Smooth muscle cell (in vitro differentiated cells): Measurements from ENCODE around the gene HSFX2. TPM values are rescaled to one million over a fixed set of nuclear protein-coding genes. Genes with fewer than 3 reads are reported as not detected.

Experiments used
- DNase-seq: peaks from one replicate; lab custom pipeline; 2025; ENCODE audit not compliant: unreplicated experiment; lab: John Stamatoyannopoulos, UW
- H2AFZ ChIP-seq: fragments of 200-600 bp; sonication (generic); 2 replicates; pipeline ENCODE4 v1.6.0; 2016; ENCODE audit warnings: antibody characterized with exemption, low read depth, mild to moderate bottlenecking
- H3F3A ChIP-seq: fragments of 200-600 bp; sonication (generic); 2 replicates; pipeline ENCODE4 v1.6.0; 2017; ENCODE audit warnings: antibody characterized with exemption, low read depth
- H3K27ac ChIP-seq: fragments of 200-600 bp; sonication (generic); 2 replicates; pipeline ENCODE4 v1.5.1; 2016; ENCODE audit warnings: low read depth, mild to moderate bottlenecking
- H3K27me3 ChIP-seq: fragments of 200-600 bp; sonication (generic); 2 replicates; pipeline ENCODE4 v1.6.1; 2016; ENCODE audit warnings: low read depth, mild to moderate bottlenecking
- H3K36me3 ChIP-seq: fragments of 200-600 bp; sonication (generic); 2 replicates; pipeline ENCODE4 v1.5.1; 2016; ENCODE audit warnings: low read depth
- H3K4me1 ChIP-seq: fragments of 200-600 bp; sonication (generic); 2 replicates; pipeline ENCODE4 v1.5.1; 2016; ENCODE audit warnings: low read depth
- H3K4me2 ChIP-seq: fragments of 200-600 bp; sonication (generic); 2 replicates; pipeline ENCODE4 v1.6.0; 2016; ENCODE audit warnings: mild to moderate bottlenecking
- H3K4me3 ChIP-seq: fragments of 200-600 bp; sonication (generic); 2 replicates; pipeline ENCODE4 v1.5.1; 2016; ENCODE audit warnings: mild to moderate bottlenecking
- H3K79me2 ChIP-seq: fragments of 200-600 bp; sonication (generic); 2 replicates; pipeline ENCODE4 v1.6.0; 2016; ENCODE audit warnings: low read depth, mild to moderate bottlenecking
- H3K9ac ChIP-seq: fragments of 200-600 bp; sonication (generic); 2 replicates; pipeline ENCODE4 v1.6.0; 2016; ENCODE audit warnings: low read depth
- H3K9me3 ChIP-seq: fragments of 200-600 bp; sonication (generic); replicated peaks from 2 replicates; pipeline ENCODE4 v1.5.1; 2016; ENCODE audit warnings: low read depth
- H4K20me1 ChIP-seq: fragments of 200-600 bp; sonication (generic); 2 replicates; pipeline ENCODE4 v1.6.0; 2016; ENCODE audit warnings: low read depth
- CTCF ChIP-seq: fragments of 200-600 bp; sonication (generic); IDR thresholded peaks from 2 replicates; pipeline ENCODE4 v1.5.1; 2017; ENCODE audit warnings: borderline replicate concordance, mild to moderate bottlenecking, antibody characterized with exemption; ENCODE audit not compliant: insufficient read depth, poor library complexity, severe bottlenecking
- WGBS: methylation state at CpG from one replicate; pipeline ENCODE4 v1.1.7; 2016; ENCODE audit warnings: low lambda C conversion rate; 5-methylcytosine and 5-hydroxymethylcytosine counted together
- polyA plus RNA-seq: library from polyadenylated mRNA; unstranded; fragments of >200 nt; fragmentation: Nextera tagmentation; extraction: Ambion mirVana; gene quantifications from 2 replicates; pipeline ENCODE4 v1.2.1, GENCODE V29; 2016
- total RNA-seq: library from RNA; depleted of rRNA; stranded (reverse); fragments of >200 nt; gene quantifications from 2 replicates; pipeline ENCODE4 v1.2.3, GENCODE V29; 2014

HSFX2 gene
- total and polyA plus RNA-seq, 2 experiments from 2014 or later = 0.63 TPM; not detected in 1

- no peaks in the 10 kb centered on the region for H4K20me1 ChIP-seq
- H3K27me3 ChIP-seq = no peaks in the 10 kb centered on the region
- no peak overlapping the region for H3K4me2 ChIP-seq
- 21% methylated on average over 1 of the region's 1 CpG for WGBS
- peak overlapping the region; percentile 11 for H3K27ac ChIP-seq
- H3F3A ChIP-seq = no peaks in the 10 kb centered on the region
- no peaks in the 10 kb centered on the region for H3K4me1 ChIP-seq
- no peaks in the 10 kb centered on the region for H3K79me2 ChIP-seq
- no peak for DNase-seq
- H3K36me3 ChIP-seq = no peaks in the 10 kb centered on the region
- no peak overlapping the region for H3K4me3 ChIP-seq
- no peak for TF ChIP-seq CTCF
- no peak overlapping the region for H3K9ac ChIP-seq
- no peaks in the 10 kb centered on the region for H3K9me3 ChIP-seq
- no peak overlapping the region for H2AFZ ChIP-seq
These were observed 22.4 kb downstream of the HSFX2 start for GRCh38 chrX:149572743-149573142.

- Histone ChIP-seq H3K4me3 (no peak overlapping the region), H3K27ac (no peak overlapping the region), H2AFZ (no peak overlapping the region), H3K27me3 (no peaks in the 10 kb centered on the region), H3K79me2 (no peaks in the 10 kb centered on the region), H3K4me1 (no peaks in the 10 kb centered on the region), H3K4me2 (no peak overlapping the region), H3K36me3 (no peaks in the 10 kb centered on the region), H3K9me3 (no peaks in the 10 kb centered on the region), H3K9ac (no peak overlapping the region), H3F3A (no peaks in the 10 kb centered on the region), H4K20me1 (no peaks in the 10 kb centered on the region)
- TF ChIP-seq CTCF = no peak
- no peak for DNase-seq
- WGBS = 62% methylated on average over 7 of the region's 7 CpGs
These were observed 23.3 kb downstream of the HSFX2 start for GRCh38 chrX:149571770-149572169.

- H3K4me3 ChIP-seq = no peak overlapping the region
- no peaks in the 10 kb centered on the region for H4K20me1 ChIP-seq
- no peaks in the 10 kb centered on the region for H3K4me1 ChIP-seq
- H3K4me2 ChIP-seq = no peak overlapping the region
- no peak overlapping the region for H3K9ac ChIP-seq
- H2AFZ ChIP-seq = no peak overlapping the region
- H3K36me3 ChIP-seq = no peaks in the 10 kb centered on the region
- DNase-seq = no peak
- no peaks in the 10 kb centered on the region for H3K79me2 ChIP-seq
- no peaks in the 10 kb centered on the region for H3K27me3 ChIP-seq
- no peaks in the 10 kb centered on the region for H3F3A ChIP-seq
- TF ChIP-seq CTCF = no peak
- WGBS = 39% methylated on average over 6 of the region's 6 CpGs
- peak overlapping the region; percentile 71 for H3K27ac ChIP-seq
- H3K9me3 ChIP-seq = no peaks in the 10 kb centered on the region
These were observed 24.4 kb downstream of the HSFX2 start for GRCh38 chrX:149570668-149571067.

GRCh38 chrX:149569770-149570169 is 25.3 kb downstream of the HSFX2 start:
- H2AFZ ChIP-seq = no peak overlapping the region
- H3K4me2 ChIP-seq = no peak overlapping the region
- no peaks in the 10 kb centered on the region for H3F3A ChIP-seq
- no peak for TF ChIP-seq CTCF
- no peak overlapping the region for H3K27ac ChIP-seq
- H3K27me3 ChIP-seq = no peaks in the 10 kb centered on the region
- H3K4me3 ChIP-seq = no peak overlapping the region
- no peaks in the 10 kb centered on the region for H3K9me3 ChIP-seq
- whole genome bisulfite sequencing = 60% methylated on average over 2 of the region's 2 CpGs
- no peaks in the 10 kb centered on the region for H3K36me3 ChIP-seq
- H3K9ac ChIP-seq = no peak overlapping the region
- no peaks in the 10 kb centered on the region for H4K20me1 ChIP-seq
- H3K4me1 ChIP-seq = no peaks in the 10 kb centered on the region
- no peaks in the 10 kb centered on the region for H3K79me2 ChIP-seq
- no peak for DNase-seq
